Right forelimb (tissue), 1 donor: ENCODE measurements around the gene PPP1CA.
A peak's percentile ranks its signal among the peaks of the same experiment; 100 is the strongest.

Source experiments
- DNase-seq: peaks from one replicate; pipeline ENCODE4 v3.0.0-alpha.2; 2018

The PPP1CA gene

GRCh38 chr11:67366961-67367760 is 34.5 kb downstream of the PPP1CA start:
- DNase-seq, result no peak

- DNase-seq, result no peak
Observed at GRCh38 chr11:67366546-67366945, 35.1 kb downstream of the PPP1CA start.

- DNase-seq, result no peak
Observed at GRCh38 chr11:67365736-67366444, 35.8 kb downstream of the PPP1CA start.

GRCh38 chr11:67364783-67365722 is 36.6 kb downstream of the PPP1CA start:
- DNase-seq, result no peak

- no peak for DNase-seq
Observed at GRCh38 chr11:67364169-67364568, 37.5 kb downstream of the PPP1CA start.

GRCh38 chr11:67357831-67358670 is 43.6 kb downstream of the PPP1CA start:
- no peak for DNase-seq

- DNase-seq, result no peak
Observed at GRCh38 chr11:67356864-67357561, 44.6 kb downstream of the PPP1CA start.

- DNase-seq, result no peak
Observed at GRCh38 chr11:67356387-67356863, 45.2 kb downstream of the PPP1CA start.

GRCh38 chr11:67355794-67356386 is 45.8 kb downstream of the PPP1CA start:
- no peak for DNase-seq

GRCh38 chr11:67355023-67355793 is 46.5 kb downstream of the PPP1CA start:
- DNase-seq, result no peak

GRCh38 chr11:67354075-67355022 is 47.3 kb downstream of the PPP1CA start:
- DNase-seq, result no peak

- peak; percentile 99 for DNase-seq
Observed at GRCh38 chr11:67353317-67354074, 48.2 kb downstream of the PPP1CA start, which contains the start of gene POLD4. TSS of gene POLD4 (minus strand) at chr11:67353546. CDS start at chr11:67353399, 147 bp downstream.

- DNase-seq, result no peak
Observed at GRCh38 chr11:67352546-67353316, 48.9 kb downstream of the PPP1CA start.

GRCh38 chr11:67351275-67352005 is 50.2 kb downstream of the PPP1CA start:
- DNase-seq, result no peak

- DNase-seq, result no peak
Observed at GRCh38 chr11:67349928-67350465, 51.7 kb downstream of the PPP1CA start.

GRCh38 chr11:67349457-67349856 is 52.2 kb downstream of the PPP1CA start:
- no peak for DNase-seq
